Measurements from ENCODE around the gene VPS54. TPM values are rescaled to one million over a fixed set of nuclear protein-coding genes. Genes with fewer than 3 reads are reported as not detected.

VPS54 gene
- total and polyA plus RNA-seq, 9 of the 15 experiments (the other 6 are each of a cell fraction or from before 2014, with no cell fraction given): 4.9 to 23.2 (median 13.2) TPM

DNA sequence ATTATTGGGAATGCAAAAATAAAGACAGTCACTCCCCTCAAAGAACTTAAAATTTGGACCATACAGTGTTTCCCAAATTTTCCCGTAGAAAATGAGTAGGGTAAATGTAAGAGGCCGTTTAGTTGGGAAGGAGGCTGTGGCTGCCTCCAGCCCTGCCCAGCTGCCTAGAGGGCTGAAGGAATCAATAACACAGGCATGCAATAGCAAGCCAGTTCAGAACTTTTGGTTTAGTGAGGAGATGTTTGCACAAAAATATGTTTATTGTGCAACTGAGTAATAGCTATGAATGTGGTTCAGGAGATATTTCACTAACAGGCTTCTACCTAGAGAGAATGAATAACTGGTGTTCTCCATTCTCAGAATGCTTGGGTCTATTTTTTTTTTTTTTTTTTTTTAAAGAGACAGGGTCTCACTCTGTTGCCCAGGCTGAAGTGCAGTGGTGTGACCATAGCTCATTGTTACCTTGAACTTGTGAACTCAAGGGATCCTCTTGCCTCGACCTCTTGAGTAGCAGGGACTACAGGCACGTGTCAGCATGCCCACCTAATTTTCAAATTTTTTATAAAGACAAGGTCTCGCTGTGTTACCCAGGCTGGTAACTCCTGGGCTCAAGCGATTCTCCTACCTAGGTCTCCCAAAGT lies 153.9 kb downstream of the VPS54 start:
- ChIA-PET POLR2A (interaction anchor here (0.6 kb wide), 1 partner anchor 20 kb away, joined by 3 read pairs; no protein-coding TSS in a partner anchor), CTCF (ENCODE audit: low intra/inter-chr PET ratio) (no interaction called here)
- Histone ChIP-seq H3K4me1 (replicated peaks in 1 of 2; ENCODE audit: control insufficient read depth in 2 of 2, insufficient read depth in 2 of 2, low read length in 2 of 2) (no peaks in the 10 kb centered on the region), H3K9me3 (replicated peaks; ENCODE audit: control insufficient read depth, insufficient read depth, low read depth, low read length) (no peaks in the 10 kb centered on the region), H3K4me3 (no peak overlapping the region), H2AFZ (ENCODE audit: low read depth, low read length) (no peak overlapping the region), H3K79me2 (ENCODE audit: control insufficient read depth, insufficient read depth, low read length) (no peaks in the 10 kb centered on the region; the same call in 2 of the 3 replicates), H3K36me3 (ENCODE audit: control insufficient read depth, insufficient read depth, low read length) (peaks cover 51% of the 10 kb centered on the region), H3K9ac (ENCODE audit: insufficient read depth in 1 of 2, low read depth in 2 of 2, low read length in 2 of 2) (no peak overlapping the region), H3K4me2 (ENCODE audit: insufficient read depth, low read length) (no peak overlapping the region), H3K27ac (ENCODE audit: extremely low read depth, low read depth, low read length) (no peak overlapping the region), H3K9me1 (ENCODE audit: control insufficient read depth, insufficient read depth, low read length) (no peaks in the 10 kb centered on the region), H4K20me1 (replicated peaks; ENCODE audit: control insufficient read depth, insufficient read depth, low read length) (no peaks in the 10 kb centered on the region), H3K27me3 (ENCODE audit: control insufficient read depth in 2 of 2, insufficient read depth in 2 of 2, low read length in 2 of 2) (no peaks in the 10 kb centered on the region)
- intact Hi-C loops (cut with micrococcal nuclease): no loop called here
- FAIRE-seq (no peak), DNase-seq (ENCODE audit: extremely low read depth in 1 of 4, low spot score in 3 of 4) (no peak), ATAC-seq (no peak)
- TF ChIP-seq ERF (CRISPR knock-in tag; IDR thresholded peaks at IDR 0.05) (no peak), MBD2 (IDR thresholded peaks at IDR 0.05; ENCODE audit: borderline replicate concordance, low read depth) (no peak), KDM5B (IDR thresholded peaks at IDR 0.05; ENCODE audit: insufficient replicate concordance, low read depth, low read length) (no peak), ZKSCAN8 (CRISPR knock-in tag; IDR thresholded peaks at IDR 0.05) (no peak), MAZ (CRISPR knock-in tag; conservative IDR thresholded peaks at IDR 0.05 in 1 of 2, IDR thresholded peaks at IDR 0.05 in 1 of 2) (no peak), ZNF165 (CRISPR knock-in tag; IDR thresholded peaks at IDR 0.05; ENCODE audit: borderline replicate concordance) (no peak), CBX5 (IDR thresholded peaks at IDR 0.05; ENCODE audit: borderline replicate concordance, low read depth) (no peak), ETV1 (tag; conservative IDR thresholded peaks at IDR 0.05; ENCODE audit: low read depth) (no peak), COPS2 (conservative IDR thresholded peaks at IDR 0.05) (no peak), HMG20A (CRISPR knock-in tag; conservative IDR thresholded peaks at IDR 0.05) (no peak), KLF1 (tag; IDR thresholded peaks at IDR 0.05) (no peak), SRSF7 (optimal IDR thresholded peaks at IDR 0.05; ENCODE audit: low read depth, low read length) (no peak)
- TF ChIP-seq, protein P1, sequence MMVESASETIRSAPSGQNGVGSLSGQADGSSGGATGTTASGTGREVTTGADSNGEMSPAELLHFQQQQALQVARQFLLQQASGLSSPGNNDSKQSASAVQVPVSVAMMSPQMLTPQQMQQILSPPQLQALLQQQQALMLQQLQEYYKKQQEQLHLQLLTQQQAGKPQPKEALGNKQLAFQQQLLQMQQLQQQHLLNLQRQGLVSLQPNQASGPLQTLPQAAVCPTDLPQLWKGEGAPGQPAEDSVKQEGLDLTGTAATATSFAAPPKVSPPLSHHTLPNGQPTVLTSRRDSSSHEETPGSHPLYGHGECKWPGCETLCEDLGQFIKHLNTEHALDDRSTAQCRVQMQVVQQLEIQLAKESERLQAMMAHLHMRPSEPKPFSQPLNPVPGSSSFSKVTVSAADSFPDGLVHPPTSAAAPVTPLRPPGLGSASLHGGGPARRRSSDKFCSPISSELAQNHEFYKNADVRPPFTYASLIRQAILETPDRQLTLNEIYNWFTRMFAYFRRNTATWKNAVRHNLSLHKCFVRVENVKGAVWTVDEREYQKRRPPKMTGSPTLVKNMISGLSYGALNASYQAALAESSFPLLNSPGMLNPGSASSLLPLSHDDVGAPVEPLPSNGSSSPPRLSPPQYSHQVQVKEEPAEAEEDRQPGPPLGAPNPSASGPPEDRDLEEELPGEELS (CRISPR knock-in tag; IDR thresholded peaks at IDR 0.05; ENCODE audit: borderline replicate concordance): no peak
- TF ChIP-seq, protein P2, sequence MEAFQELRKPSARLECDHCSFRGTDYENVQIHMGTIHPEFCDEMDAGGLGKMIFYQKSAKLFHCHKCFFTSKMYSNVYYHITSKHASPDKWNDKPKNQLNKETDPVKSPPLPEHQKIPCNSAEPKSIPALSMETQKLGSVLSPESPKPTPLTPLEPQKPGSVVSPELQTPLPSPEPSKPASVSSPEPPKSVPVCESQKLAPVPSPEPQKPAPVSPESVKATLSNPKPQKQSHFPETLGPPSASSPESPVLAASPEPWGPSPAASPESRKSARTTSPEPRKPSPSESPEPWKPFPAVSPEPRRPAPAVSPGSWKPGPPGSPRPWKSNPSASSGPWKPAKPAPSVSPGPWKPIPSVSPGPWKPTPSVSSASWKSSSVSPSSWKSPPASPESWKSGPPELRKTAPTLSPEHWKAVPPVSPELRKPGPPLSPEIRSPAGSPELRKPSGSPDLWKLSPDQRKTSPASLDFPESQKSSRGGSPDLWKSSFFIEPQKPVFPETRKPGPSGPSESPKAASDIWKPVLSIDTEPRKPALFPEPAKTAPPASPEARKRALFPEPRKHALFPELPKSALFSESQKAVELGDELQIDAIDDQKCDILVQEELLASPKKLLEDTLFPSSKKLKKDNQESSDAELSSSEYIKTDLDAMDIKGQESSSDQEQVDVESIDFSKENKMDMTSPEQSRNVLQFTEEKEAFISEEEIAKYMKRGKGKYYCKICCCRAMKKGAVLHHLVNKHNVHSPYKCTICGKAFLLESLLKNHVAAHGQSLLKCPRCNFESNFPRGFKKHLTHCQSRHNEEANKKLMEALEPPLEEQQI (IDR thresholded peaks at IDR 0.05): no peak
- WGBS (ENCODE audit: insufficient coverage, low coverage, missing lambda C conversion rate): 93% methylated on average over 6 of the region's 6 CpGs
- in situ Hi-C loops (cut with MboI): no loop called here
- BruUV-seq (replicated peaks): no TSS peak

Measured in K562 (cell line).